DOHH2 (cell line): ENCODE results near the gene TMA7.

Experiments used
- CTCF ChIP-seq: fragments of 200-600 bp; sonication (generic); IDR thresholded peaks from one replicate; pipeline ENCODE4 v1.5.1; 2014; ENCODE audit warnings: antibody characterized with exemption, mild to moderate bottlenecking, low read depth, low read length; ENCODE audit not compliant: poor library complexity, severe bottlenecking
- EZH2phosphoT487 ChIP-seq: fragments of 200-600 bp; sonication (generic); IDR thresholded peaks from 2 replicates; pipeline ENCODE4 v1.6.1; 2017; ENCODE audit warnings: borderline replicate concordance, mild to moderate bottlenecking, antibody characterized with exemption, low read length, moderate library complexity, mixed read lengths

DNA sequence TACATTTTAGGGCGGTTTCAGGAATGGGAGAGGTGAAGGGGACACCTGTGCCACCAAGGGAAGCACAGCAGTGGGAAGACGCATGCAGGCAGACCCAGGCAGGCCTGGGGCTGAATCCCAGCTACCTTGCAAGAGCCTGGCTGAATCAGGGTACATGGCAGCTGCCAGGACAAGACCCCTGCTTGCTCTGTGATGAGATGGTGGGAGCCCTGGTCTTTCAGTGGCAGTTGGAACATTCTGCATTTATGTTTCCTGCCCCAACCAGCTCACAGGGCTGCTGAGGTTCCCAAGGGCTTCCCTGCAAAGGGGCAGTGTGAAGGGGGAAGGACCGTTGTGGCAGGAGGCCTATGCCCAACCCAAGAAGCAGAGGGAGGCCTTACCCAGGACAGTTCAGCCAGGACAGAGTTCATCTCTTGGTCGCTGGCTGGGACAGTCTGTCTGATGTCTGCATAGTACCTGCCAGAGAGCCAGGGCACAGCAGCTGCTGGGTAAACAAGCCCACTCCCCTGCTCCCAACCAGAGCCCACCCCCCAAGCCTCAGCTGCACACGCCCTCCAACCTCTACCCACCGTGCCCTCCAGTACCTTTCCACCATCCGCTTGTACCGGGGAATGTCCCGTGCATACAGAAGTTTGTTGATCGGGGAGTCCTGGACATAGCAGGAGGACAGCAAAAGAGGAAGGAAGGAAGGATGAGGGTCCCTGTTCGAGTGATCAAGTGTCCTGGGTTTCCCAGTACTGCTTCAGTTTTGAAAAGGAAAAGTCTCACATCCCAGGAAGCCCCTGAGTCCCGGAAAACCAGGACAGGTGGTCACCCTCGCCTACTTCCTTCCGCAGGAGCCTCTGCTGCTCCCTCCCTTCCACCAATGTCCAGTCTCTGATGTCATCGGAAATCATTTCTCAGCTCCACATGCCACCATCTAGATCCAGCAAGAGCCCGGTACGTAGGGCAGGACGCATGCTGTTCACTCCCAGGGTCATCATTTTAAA lies 33.3 kb upstream of the TMA7 start:
- TF ChIP-seq CTCF (no peak), EZH2phosphoT487 (no peak)
